MV-4-11 (cell line): ENCODE results near the gene SLC35F4.

Experiments
- DNase-seq: peaks from one replicate; lab custom pipeline; 2025; lab: John Stamatoyannopoulos, UW

Gene SLC35F4

GRCh38 chr14:57526942-57527341, 338.9 kb downstream of the SLC35F4 start:
- no peak for DNase-seq

- no peak for DNase-seq
Measured at GRCh38 chr14:57519043-57519442, 346.8 kb downstream of the SLC35F4 start.
